GM18868 (cell line): ENCODE data around the gene LRRC27.

Experiments
- ATAC-seq: cut with Tn5 transposase; IDR thresholded peaks from one replicate; pipeline ENCODE4 v1.9.1; 2021; ENCODE audit warnings: mild to moderate bottlenecking, moderate library complexity; ENCODE audit not compliant: unreplicated experiment

LRRC27 gene

DNA sequence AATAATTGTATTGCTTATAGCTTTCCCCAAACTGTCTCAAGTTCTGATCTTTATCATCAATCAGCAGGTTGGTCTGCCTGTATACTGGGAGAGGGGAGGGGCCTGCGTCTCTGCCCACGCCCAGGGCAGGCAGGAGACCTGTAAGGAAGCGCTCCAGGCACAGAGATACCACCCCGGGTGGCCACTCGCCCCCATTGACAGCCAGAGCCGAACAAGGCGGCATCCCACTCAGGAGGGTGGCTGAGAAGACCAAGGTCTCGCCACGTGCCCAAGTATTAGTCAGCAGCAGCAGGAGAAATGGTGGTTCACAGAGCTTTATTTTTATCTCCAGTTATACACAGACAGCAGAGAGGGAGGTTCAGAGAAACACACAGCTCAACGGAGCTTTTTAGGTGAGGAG lies 31.4 kb upstream of the LRRC27 start:
- ATAC-seq, result no peak

DNA sequence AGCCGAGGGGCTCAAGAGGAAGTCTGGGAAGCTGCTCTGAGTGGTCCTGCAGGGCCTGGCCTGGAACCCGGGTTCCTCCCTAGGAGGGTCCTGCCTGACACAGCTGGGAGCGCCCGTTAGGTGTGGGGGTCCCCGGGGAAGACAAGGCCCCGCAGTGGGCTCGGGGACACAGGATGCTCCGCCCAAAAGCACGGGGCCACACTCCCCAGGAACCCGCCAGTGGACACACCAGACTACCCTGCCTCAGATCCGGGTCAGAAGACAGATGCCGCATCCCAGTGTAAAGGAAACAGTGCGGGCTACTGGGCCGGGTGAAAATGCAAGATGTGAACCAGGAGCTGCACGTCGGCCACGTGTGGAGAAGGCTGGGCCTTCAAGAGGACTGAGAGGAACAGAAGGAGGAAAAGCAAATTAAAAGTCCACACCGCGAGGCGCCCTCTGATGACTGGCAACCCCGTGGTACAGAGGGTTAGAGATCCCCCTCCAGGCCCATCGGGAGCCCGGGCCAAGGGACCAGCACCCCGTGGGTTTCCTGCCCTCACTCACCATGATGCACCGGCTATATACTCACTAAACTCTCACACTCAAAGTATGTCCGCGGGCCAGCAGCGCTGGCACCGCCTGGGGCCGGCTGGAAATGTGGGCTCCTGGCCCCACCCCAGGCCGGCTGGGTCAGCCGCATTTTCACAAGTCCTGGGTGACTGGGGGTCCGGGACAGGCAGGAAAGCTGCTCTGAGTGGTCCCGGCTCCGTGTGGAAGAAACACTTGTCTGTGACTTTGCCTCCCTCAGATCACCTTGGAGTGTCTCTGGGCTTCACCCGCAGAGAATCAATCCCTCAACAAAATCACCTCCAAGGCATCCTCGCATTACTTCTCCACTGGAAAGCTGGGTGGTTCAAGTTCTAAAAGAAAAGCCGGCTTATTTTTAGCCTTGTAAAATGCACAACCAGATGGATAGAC lies 30.3 kb upstream of the LRRC27 start:
- no peak for ATAC-seq

DNA sequence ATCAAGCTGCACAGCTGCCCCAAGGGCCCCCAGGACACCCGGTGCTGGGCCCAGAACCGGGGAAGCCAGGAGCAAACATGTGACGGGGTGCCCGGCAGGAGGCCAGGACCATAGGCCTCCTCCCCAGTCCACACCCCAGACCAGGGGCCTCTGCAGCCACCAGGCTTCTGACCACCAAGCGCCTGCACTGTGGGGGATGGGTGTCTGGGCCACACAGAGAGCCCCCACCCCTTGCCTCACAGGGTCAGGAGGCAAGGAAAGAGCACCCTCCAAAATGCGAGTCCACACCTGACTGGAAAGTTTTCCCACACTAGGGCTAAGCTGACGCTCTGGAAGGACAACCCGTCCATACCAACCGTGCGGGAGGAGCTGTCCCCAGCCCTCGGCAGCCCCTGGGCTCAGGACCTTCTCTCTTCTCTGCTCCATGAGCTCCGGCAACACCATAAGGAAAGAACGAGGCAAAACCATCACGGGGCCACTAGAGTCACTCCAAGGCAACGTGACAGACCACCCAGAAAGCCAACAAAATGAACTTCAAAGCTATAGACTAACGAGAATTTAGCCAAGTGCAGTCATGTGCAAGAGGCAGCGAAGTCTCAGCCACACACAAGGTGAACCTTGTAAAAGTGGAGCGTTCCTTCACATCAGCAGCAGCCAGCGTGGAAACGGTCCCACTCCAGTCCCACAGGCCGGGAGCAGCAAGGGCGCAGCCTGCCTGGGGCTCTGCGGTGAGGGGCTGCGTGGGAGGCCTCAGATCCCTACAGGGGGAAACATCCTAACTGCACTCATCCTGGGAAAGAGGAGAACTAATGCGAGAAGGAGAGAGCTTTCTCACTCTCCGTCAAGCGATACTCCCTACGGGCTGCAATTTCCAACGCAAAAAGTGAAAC lies 29.3 kb upstream of the LRRC27 start:
- no peak for ATAC-seq

DNA sequence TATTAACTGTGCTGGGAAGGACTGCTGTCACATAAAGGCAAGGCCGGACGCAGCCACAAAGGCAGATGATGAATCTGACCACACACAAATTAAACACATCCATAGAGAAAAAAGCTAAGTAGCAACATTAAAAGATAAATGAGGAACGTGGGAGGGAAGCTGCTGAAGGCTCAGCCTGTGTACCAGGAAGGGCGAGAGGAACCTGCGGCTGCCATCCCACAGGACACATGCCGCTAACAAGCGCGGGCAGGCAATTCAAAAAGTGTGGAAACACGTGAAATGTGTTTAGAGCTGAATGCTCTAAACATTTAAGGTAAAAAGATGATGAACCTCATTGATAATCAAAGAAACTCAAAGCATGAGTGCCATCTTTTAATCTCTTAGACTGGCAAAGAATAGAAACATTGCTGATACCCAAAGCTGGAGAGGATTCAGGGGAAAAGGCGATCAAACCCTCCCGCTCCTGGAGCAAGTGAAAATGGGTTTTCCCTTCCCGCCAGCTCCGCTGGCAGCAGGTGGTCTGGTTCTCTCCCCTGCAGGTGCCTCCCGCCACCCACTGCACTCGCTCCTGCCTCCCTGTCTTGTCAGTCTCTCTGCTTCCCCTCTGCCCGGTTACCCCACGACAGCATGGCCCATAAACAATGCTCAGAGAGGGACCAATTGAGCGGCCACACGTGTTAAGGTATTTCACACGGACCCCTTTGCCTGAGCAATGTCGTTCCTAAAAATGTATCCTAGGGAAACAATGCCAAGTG lies 28.5 kb upstream of the LRRC27 start:
- no peak for ATAC-seq

DNA sequence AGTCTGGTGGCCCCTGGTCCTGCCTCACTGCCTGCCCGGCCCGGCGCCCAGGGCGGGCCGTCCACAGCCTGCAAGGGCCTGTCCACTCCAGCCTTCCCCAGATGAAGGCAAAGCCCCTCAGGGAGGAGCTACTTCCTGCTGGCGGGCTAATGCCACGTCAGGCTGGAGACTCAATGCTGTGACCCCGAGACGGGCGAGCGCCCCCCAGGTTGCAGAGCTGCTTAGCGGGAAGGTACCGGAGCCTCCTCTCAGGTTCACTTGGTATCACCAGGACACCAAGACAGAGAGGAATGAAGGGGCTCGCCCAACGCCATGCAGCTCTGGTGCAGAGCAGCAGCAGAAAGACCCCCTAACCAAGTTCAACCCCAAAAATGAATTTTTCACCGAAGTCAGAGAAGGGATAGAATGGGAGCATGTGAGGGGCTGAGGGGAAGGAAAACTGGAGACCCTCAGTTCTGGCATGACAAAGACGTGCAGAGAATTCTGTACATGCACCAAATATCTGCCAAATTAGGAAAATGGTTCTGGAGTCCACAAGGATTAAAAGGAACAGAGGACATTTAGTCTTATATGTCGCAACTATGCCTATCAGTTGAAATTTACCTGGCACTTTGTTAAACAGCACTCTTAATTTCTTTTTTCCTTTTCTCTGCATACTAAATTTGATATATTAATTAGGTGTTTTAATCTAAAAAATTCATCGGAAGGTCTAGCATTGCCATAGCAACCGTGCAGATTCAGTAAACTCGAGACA lies 27.1 kb upstream of the LRRC27 start:
- no peak for ATAC-seq

DNA sequence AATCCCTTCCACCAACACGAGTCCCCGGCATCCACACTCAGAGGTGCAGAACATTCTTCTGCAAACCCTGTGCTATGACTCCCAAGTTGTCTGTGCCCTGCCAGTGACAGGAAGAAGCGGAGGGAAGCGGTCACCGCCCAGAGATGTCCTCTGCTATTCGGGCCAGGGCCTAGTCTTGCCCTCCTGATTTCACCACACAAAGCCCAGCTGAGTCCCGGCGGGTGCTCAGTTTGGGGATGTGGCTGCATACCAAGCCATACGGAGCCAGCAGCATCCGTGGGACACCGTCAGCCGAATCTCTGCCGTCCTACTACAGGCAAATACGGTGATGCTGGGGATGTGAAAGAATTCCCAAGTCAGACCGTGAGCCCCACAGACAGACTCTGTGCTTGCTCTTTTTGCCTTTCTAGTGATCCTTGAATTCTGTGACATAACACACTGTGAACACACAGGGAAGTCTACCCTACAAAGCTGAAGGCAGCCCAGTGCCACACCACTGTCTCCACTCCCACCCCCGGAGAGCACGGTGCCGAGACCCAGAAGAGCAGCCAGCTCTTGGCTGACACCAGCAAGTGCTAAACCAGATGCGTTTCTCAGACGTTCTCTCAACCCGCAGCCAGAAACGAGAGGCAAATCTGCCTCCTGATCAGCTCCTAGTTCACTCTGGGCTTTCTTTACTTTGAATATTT lies 26.2 kb upstream of the LRRC27 start:
- no peak for ATAC-seq

DNA sequence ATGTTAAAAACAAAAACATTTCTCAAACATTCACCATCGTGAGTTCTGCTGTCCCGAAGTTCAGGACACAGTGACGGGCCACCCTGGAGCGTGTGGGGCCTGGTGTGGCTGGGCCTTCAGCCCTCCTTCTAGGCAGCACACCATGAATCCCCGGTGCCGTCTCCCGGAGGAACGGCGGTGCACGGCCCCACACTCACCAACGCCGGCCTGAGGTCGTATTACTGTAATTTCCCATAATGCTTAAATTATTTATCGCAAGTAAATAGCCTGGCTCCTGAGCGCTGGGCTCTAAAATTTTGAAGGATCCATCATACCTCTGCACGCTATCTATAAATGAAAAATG lies 25.7 kb upstream of the LRRC27 start:
- ATAC-seq, result no peak

DNA sequence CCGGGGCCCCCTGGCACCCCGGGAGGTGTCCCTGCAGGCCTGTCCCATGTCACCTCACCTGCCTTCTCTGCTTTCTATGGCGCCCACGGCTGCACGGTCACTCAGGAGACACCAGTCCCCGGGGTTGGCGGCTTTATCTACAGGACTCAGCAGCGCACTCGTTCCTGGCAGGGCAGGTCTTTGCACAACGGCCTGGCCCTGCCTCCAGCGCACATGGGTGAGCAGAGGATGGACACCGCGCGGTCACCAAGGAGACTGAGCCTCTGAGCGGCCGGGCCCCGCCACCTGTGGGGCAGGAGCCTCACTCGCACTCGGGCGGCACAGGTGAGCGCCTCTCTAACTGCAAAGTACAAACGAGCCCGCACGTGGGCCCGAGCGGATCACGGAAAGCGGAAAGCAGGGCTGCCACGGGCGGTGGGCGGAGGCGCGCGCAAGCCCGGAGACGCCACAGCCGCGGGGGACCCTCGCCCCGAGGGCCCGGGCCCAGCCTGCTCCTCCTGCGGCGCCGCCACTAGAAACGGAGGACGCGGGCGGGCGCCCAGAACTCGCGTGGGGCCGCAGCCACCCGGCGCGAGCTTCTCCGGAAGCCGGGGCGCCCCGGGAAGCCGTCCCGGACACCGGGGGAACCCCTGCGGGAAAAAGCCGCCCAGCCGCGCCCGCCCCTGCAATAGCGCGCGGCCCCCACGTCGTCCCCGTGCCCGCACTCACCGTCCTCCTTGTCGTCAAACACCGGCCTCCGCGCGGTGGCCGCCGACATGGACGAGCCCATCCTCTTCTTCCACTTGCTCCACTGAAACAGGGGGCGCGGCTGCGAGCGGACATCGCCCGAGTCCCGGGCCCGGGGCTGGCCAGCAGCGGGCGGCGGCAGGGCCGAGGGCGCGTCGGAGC lies 24.9 kb upstream of the LRRC27 start:
- ATAC-seq, result peak; percentile 23

DNA sequence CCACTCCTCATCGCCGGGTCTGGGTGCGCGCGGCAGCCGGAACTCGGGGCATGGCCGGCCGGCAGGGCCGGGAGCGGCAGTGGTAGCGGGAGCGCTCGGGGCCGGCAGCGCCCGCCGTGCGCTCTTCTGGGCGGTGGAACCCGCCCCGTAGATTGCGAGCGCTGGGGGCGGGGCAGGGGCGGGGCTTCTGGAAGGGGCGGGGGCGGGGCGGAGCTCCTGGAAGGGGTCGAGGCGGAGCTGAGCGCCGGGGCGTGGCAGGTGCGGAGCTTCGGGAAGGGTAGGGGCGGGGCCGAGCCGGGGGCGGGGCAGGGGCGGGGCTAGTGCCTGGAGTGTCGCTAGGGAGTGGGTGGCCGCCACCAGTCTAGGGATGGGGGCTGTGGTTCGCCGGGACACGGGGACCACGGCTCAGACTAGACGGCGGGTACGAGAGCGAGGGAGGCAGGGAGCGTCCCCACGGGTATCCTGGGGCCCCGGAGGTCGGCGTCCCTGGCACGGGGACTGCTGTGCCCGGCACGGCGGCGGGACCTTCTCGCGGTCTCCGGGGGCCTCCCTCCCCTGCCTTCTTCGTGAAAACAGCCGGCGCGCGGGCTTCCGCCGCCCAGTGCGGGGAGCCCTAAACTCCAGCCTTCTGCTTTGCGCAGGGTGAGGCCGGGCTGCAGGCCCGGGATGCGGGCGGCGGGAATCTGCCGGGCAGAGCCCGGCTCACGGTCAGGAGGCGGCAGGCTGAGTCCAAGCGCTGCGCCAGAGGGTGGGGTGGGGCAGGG lies 24.0 kb upstream of the LRRC27 start, which contains the start of gene STK32C:
Gene STK32C (minus strand): TSS at position 128 of the 764 bp plus-strand sequence. CDS start 117 bp downstream, at position 11.
- ATAC-seq, result peak; percentile 69

DNA sequence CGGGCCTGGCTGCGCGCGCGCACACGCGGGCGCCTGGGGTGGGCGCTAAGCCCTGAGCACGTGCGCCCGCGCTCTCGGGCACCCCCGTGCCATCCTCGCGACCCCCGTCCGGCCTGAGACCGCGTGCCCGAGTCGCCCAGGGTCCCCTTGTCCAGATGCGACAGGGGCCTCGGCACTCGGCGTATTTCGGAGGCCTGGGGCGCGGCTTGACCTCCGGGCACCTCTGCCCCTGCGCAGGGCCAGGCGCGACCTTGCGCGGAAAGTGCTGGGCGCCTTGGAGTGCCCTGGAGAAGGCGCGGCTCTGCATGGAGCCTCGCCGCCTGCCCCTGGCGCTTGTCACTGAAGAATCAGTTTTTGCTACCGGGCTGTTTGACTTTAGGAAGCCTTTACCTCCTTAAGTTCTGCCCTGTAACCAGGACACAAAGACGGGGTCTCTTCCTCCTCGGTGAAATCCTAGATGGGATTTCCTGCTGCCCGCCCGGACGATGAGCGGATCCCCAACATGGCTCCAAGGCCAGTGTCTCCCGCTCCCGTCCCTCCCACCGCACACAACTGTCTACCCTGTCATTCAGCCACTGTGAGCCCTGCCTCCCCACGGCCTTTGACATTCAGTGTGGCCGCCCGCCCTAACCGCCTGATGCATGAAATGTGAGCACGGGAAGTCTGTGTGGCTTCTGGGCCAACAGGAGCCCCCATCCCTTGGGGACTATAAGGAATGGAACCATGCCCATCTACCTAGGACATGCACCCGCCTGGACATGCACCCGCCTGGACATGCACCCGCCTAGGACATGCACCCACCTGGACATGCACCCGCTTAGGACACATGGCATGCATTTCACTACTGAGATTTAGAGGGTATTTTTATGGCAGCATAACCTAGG lies 23.2 kb upstream of the LRRC27 start:
- no peak for ATAC-seq

DNA sequence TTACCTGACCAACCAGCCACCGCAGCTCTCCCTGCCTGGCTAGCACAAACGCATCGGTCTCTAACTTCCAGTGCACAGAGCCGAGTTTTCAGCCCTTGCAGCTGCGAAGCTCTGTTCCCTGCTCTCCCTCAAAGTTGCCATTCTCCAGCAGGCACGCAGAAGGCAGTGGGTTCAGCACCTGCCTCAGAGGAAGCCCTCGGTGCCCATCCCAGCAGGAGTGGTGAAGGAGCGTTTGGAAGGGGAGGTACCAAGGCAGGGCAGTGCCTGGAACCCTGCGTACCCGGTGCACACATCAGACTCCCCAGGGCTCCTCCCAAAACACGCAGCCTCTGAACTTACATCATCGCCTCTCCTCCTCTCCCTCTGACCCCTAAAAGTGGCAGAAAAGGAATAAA lies 22.5 kb upstream of the LRRC27 start:
- no peak for ATAC-seq

DNA sequence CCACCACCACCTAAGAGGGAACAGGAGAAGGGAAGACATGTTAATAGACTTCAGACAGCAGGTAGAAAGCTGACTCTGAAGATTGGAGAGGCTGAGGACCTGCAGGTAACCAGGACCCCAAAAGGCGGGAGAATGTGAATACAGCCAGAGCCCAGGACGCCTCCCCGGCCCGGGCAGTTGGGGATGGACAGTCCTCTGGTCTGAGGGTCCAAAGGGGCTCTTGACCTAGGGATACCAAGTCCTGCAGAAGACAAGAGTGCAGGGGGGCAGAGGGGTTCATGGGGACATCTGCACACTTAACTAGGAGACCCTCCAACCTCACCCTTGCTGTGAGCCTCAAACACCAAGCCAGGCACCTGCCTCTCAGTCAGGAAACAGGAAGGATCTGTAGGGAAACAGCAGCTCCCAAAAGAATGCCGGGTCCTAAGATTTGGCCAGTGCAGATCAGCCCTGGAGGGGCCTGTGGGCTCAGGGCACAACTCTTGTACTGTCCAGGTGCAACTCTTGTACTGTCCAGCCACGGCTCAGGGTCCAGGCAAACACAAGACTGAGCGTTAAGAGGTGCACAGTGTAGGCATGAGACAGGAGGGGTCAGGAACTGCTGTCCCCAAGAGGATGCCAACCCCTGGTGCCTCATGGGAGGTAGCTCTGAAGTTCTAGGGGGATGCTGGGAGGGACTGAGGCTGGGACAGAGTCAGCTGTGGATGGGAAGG lies 22.0 kb upstream of the LRRC27 start:
- no peak for ATAC-seq

DNA sequence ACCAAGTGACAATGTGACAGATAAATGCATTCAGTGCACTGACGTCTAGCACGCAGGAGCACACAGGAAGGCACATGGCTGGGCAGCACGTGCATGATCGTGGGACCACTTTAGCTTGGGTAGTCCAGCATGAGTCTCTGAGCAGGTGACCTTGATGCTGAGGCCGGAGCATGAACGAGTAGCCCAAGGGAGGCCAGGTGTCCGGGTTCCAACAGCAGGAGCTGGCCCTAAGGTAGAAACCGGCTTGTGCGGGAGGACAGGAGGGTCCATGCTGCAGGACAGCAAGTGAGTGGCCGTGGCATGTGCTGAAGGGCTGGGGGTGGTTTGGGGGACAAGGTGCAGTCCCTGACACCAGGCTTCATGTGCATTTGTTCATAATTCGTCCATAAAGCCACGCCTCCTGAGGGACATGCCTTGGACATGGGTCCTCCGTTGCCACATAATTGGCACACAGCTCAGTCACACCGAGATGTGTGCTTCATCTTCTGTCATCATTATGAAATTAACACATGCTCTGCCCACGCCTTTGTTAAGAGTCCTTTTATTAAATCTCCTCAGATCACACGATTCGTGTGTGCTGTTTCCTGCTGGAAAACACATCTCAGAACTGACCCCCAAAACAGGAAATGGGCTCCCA lies 21.2 kb upstream of the LRRC27 start:
- no peak for ATAC-seq

DNA sequence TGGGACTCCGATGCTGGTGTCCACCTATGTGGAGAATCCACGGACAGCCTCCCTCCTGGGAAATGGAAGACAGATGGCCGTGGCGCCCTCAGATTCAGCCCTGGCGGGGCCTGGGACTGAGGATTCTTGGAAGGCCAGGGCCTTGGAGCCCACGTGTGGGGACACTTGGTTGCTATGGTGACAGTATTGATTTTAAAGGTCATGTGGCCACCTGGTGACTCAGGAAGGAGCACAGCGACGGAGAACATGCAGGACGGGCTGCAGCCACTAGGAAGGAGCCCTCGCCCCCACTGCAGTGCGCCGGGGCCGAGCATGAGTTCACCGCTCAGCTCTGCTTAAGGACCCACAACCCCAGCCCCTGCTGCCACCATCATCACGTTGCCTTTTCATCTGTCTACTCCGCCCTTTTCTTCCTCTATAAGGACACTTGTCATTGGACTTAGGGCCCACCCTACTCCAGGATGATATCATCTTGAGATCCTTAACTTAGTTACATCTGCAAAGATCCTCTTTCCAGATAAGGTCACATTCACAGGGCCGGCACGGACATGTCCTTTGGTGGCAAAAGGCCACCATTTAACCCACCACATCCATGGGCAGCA lies 20.6 kb upstream of the LRRC27 start:
- no peak for ATAC-seq

DNA sequence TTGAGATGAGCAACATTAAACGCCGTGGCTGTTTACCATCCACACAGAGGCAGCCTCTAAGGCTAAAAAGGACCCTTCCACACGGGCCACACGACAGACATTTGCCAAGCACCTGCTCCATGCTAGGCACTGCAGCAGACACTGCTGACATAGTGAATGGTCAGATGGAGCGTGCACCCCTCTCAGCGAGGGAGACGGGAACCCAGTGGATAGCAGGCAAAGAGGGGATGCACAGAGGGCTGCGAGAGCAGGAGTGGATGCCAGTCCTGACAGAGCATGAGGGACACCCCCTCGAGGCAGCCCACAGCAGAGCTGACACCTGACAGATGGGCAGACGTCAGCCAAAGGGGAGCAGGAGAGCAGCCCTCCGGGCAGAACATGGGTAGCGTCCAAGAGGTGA lies 18.7 kb upstream of the LRRC27 start:
- ATAC-seq, result no peak

DNA sequence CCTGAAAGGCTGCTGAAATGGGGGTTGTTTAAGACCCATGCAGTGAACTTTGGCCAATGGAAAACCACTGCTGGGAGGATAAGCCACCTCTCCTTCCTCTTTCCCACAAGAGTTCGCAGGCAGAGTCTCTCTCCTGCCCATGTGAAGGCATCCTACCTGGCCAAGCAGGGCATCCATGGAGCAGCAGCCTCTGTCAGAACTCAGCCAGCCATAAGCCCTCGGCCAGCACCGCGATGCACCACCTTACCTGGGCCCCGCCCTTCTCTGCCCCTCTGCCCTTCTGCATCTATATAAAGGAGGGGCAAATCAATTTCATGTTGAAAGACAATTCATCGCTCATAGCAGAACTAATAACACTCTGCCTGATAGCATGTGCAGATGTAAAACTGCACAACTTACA lies 18.1 kb upstream of the LRRC27 start:
- no peak for ATAC-seq
